GM12878 (cell line): Measurements from ENCODE around the gene TSEN34.

Experiments
- NR2C1 ChIP-seq: fragments of 450-650 bp; IDR thresholded peaks from 2 replicates; pipeline ENCODE4 v1.6.1; 2017; ENCODE audit warnings: antibody characterized with exemption, mild to moderate bottlenecking, moderate library complexity
- NR2C2 ChIP-seq: IDR thresholded peaks from 2 replicates; pipeline ENCODE4 v1.6.1; 2011; ENCODE audit warnings: borderline replicate concordance, low read depth; ENCODE audit not compliant: control insufficient read depth, insufficient read length
- POLR2A ChIP-seq: IDR thresholded peaks from 2 replicates; pipeline ENCODE4 v1.6.1; 2011; ENCODE audit warnings: low read depth, mild to moderate bottlenecking, low read length
- RAD21 ChIP-seq: IDR thresholded peaks from 2 replicates; pipeline ENCODE4 v1.6.1; 2011; ENCODE audit warnings: mild to moderate bottlenecking, low read depth, low read length, moderate library complexity; ENCODE audit not compliant: insufficient read depth
- REST ChIP-seq: IDR thresholded peaks from 2 replicates; pipeline ENCODE4 v1.6.1; 2012; ENCODE audit warnings: mild to moderate bottlenecking, low read depth, low read length
- SREBF1 ChIP-seq: IDR thresholded peaks from 2 replicates; pipeline ENCODE4 v1.6.1; 2012; ENCODE audit warnings: mild to moderate bottlenecking, low read length
- USF2 ChIP-seq: IDR thresholded peaks from 2 replicates; pipeline ENCODE4 v1.6.1; 2011; ENCODE audit warnings: low read depth, low read length, improper control_type of control experiment, borderline replicate concordance
- YY1 ChIP-seq: IDR thresholded peaks from 2 replicates; pipeline ENCODE4 v1.6.1; 2011; ENCODE audit warnings: low read depth, mild to moderate bottlenecking, low read length
- ZBTB11 ChIP-seq: fragments of 450-650 bp; formaldehyde crosslinking; IDR thresholded peaks from 2 replicates; pipeline ENCODE4 v1.5.0; 2022; ENCODE audit warnings: mild to moderate bottlenecking, missing genetic modification characterization
- TF ChIP-seq, protein P1 (sequence below), 3 experiments: IDR thresholded peaks in 2 of 3; conservative IDR thresholded peaks in 1 of 3; 2 replicates each; pipeline ENCODE4 v1.5.1; 2011; ENCODE audit warnings: low read depth in 3 of 3, low read length in 3 of 3, mild to moderate bottlenecking in 3 of 3, control low read depth in 2 of 3, moderate library complexity in 2 of 3, inconsistent platforms in 1 of 3, mixed read lengths in 1 of 3; ENCODE audit not compliant: control insufficient read depth in 2 of 3, insufficient read depth in 1 of 3; ENCODE audit errors: extremely low read depth in 1 of 3
- TF ChIP-seq, protein P2 (sequence below): fragments of 150-350 bp; IDR thresholded peaks from 2 replicates; pipeline ENCODE4 v1.6.1; 2014; ENCODE audit warnings: mild to moderate bottlenecking, low read depth, low read length

- TF ChIP-seq, protein P1, sequence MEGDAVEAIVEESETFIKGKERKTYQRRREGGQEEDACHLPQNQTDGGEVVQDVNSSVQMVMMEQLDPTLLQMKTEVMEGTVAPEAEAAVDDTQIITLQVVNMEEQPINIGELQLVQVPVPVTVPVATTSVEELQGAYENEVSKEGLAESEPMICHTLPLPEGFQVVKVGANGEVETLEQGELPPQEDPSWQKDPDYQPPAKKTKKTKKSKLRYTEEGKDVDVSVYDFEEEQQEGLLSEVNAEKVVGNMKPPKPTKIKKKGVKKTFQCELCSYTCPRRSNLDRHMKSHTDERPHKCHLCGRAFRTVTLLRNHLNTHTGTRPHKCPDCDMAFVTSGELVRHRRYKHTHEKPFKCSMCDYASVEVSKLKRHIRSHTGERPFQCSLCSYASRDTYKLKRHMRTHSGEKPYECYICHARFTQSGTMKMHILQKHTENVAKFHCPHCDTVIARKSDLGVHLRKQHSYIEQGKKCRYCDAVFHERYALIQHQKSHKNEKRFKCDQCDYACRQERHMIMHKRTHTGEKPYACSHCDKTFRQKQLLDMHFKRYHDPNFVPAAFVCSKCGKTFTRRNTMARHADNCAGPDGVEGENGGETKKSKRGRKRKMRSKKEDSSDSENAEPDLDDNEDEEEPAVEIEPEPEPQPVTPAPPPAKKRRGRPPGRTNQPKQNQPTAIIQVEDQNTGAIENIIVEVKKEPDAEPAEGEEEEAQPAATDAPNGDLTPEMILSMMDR (IDR thresholded peaks at IDR 0.05 in 2 of 3, conservative IDR thresholded peaks at IDR 0.05 in 1 of 3; ENCODE audit: control insufficient read depth in 2 of 3, extremely low read depth in 1 of 3, insufficient read depth in 1 of 3, low read depth in 3 of 3, low read length in 3 of 3), result no peak
- no peak for TF ChIP-seq ZBTB11 (CRISPR knock-in tag)
- no peak for TF ChIP-seq RAD21
- no peak for TF ChIP-seq POLR2A
- no peak for TF ChIP-seq YY1
- TF ChIP-seq NR2C2, result no peak
- TF ChIP-seq REST, result no peak
- TF ChIP-seq, protein P2, sequence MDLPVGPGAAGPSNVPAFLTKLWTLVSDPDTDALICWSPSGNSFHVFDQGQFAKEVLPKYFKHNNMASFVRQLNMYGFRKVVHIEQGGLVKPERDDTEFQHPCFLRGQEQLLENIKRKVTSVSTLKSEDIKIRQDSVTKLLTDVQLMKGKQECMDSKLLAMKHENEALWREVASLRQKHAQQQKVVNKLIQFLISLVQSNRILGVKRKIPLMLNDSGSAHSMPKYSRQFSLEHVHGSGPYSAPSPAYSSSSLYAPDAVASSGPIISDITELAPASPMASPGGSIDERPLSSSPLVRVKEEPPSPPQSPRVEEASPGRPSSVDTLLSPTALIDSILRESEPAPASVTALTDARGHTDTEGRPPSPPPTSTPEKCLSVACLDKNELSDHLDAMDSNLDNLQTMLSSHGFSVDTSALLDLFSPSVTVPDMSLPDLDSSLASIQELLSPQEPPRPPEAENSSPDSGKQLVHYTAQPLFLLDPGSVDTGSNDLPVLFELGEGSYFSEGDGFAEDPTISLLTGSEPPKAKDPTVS, result no peak
- TF ChIP-seq SREBF1, result no peak
- no peak for TF ChIP-seq USF2
- TF ChIP-seq NR2C1, result no peak
Measured at GRCh38 chr19:54208784-54209057, 17.6 kb downstream of the TSEN34 start.
